Measurements from ENCODE around the gene GNG13.

The GNG13 gene

DNA sequence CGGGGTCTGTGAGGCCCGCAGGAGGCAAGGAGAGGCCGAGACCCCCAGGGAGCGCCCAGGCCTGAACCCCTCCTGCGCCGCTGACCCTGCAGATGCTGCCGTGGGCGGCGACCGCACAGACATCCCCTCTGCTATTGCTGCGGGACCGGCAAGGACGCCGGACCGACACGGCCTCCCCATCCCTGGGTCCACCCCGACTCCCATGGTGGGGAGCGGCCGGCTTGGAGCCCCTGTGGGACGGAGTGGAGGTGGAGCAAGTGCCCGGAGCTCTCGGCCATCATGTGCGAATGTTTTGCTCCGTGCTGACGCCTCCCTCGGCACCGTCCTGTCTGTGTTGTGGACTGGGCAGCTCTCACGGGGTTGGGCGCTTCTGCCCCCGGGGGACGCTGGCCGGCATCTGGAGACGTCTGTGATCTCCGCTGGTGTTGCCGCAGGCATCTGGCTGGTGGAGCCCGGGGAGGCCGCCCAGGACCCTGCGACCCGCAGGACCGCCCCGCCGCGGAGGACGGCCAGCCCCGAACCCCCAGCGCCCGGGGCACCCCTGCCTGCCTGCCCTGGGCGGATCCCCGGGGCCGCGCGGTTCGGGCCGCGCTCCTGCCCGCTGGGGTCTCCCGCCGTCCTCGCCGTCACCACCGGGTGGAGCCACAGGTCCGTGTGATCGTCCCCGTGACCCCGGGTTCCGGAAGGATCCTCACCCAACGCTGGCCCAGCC is 12.8 kb upstream of the GNG13 start:
- H3K4me3 ChIP-seq (ENCODE audit: low read depth, low read length): no peak overlapping the region
- DNase-seq (ENCODE audit: low read depth): peak; percentile 38
- TF ChIP-seq, protein P1, sequence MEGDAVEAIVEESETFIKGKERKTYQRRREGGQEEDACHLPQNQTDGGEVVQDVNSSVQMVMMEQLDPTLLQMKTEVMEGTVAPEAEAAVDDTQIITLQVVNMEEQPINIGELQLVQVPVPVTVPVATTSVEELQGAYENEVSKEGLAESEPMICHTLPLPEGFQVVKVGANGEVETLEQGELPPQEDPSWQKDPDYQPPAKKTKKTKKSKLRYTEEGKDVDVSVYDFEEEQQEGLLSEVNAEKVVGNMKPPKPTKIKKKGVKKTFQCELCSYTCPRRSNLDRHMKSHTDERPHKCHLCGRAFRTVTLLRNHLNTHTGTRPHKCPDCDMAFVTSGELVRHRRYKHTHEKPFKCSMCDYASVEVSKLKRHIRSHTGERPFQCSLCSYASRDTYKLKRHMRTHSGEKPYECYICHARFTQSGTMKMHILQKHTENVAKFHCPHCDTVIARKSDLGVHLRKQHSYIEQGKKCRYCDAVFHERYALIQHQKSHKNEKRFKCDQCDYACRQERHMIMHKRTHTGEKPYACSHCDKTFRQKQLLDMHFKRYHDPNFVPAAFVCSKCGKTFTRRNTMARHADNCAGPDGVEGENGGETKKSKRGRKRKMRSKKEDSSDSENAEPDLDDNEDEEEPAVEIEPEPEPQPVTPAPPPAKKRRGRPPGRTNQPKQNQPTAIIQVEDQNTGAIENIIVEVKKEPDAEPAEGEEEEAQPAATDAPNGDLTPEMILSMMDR (IDR thresholded peaks at IDR 0.05; ENCODE audit: insufficient read depth, low read depth, low read length, missing control alignments): peak; percentile 59

DNA sequence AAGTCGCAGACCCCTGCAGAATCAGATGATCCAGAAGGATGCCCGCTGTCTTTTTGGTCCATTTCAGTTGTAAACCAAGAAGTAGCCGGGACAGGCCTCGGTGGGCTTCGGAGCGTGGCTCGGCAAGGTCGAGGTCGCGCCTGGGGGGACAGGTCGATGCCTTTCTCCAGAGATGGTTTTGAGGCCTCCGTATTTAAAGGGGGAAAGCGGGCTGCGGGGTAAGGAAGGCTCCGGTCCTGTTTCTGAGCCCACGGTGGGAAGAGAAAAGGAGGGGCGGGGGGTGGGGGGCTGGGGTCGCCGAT is 7.5 kb upstream of the GNG13 start:
- DNase-seq (ENCODE audit: low read depth): no peak
- peak overlapping the region; percentile 72 for H3K4me3 ChIP-seq (ENCODE audit: low read depth, low read length)
- TF ChIP-seq, protein P1 (IDR thresholded peaks at IDR 0.05; ENCODE audit: insufficient read depth, low read depth, low read length, missing control alignments): no peak

DNA sequence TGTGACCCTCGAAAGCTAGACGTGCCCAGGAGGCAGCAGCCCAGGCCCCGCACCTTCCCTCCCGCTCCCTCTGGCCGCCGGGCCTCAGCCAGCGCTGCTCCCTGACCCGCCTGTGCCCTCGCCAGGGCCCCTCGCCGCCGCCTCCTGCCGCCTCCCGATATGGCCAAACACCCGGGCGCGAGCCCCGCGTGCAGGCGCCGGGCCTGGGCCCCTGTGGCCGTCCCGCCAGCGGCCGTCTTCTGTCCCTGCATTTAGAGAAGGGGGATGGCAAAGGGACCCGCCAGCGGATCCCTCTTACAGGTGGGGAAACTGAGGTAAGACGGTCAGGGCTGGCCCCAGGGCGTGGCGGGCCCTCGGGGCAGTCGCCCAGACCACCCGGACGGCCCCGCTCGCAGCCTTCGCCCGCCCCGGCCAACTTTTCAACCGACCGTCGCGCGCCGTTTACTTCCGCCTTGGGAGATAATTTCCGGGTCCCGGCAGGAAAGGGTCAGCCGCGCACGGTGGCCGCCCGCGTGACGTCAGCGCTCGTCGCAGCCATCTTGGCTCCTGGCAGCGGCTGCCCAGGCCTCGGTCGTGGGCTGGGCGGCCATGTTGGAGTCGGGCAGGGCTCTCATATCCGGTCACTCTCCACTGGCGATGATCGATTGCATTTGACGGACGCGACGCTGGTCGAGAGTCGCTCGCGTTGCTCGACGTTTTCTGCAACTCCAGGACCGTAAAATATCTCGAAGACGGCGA is 7.0 kb upstream of the GNG13 start:
- peak overlapping the region; percentile 72 for H3K4me3 ChIP-seq (ENCODE audit: low read depth, low read length)
- TF ChIP-seq, protein P1 (IDR thresholded peaks at IDR 0.05; ENCODE audit: insufficient read depth, low read depth, low read length, missing control alignments): no peak
- DNase-seq (ENCODE audit: low read depth): peak; percentile 96

- DNase-seq (ENCODE audit: low read depth): peak; percentile 3
- no peak overlapping the region for H3K4me3 ChIP-seq (ENCODE audit: low read depth, low read length)
- TF ChIP-seq, protein P1 (IDR thresholded peaks at IDR 0.05; ENCODE audit: insufficient read depth, low read depth, low read length, missing control alignments): no peak
Measured at GRCh38 chr16:805474-805873, 4.9 kb upstream of the GNG13 start.

GRCh38 chr16:804193-805048 is 3.9 kb upstream of the GNG13 start:
- no peak for DNase-seq (ENCODE audit: low read depth)
- no peak overlapping the region for H3K4me3 ChIP-seq (ENCODE audit: low read depth, low read length)
- TF ChIP-seq, protein P1 (IDR thresholded peaks at IDR 0.05; ENCODE audit: insufficient read depth, low read depth, low read length, missing control alignments): no peak

DNA sequence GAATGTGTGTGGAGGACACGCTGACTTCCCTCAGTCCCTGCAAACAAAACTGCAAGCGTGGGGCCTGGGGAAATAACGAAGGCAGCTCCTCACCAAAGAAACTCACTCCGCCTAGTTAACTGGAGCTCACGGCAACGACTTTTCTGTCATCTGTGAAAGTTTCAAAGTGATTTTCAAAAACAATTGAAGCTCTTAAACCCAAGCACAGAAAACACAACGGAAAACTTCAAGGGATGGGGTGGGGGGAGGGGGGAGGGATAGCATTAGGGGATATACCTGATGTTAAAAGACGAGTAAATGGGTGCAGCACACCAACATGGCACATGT is 3.2 kb upstream of the GNG13 start:
- TF ChIP-seq, protein P1 (IDR thresholded peaks at IDR 0.05; ENCODE audit: insufficient read depth, low read depth, low read length, missing control alignments): no peak
- DNase-seq (ENCODE audit: low read depth): no peak
- H3K4me3 ChIP-seq (ENCODE audit: low read depth, low read length): no peak overlapping the region
